HG03159 (cell line): ENCODE results near the gene CLMN.

Source experiments
- ATAC-seq: cut with Tn5 transposase; IDR thresholded peaks from one replicate; pipeline ENCODE4 v1.9.1; 2021; ENCODE audit warnings: mild to moderate bottlenecking, moderate library complexity; ENCODE audit not compliant: unreplicated experiment

CLMN gene

GRCh38 chr14:95245334-95245733, 74.4 kb downstream of the CLMN start:
- ATAC-seq: no peak

- no peak for ATAC-seq
Measured at GRCh38 chr14:95244587-95244986, 75.1 kb downstream of the CLMN start.

GRCh38 chr14:95242870-95243269, 76.8 kb downstream of the CLMN start:
- ATAC-seq: no peak

- ATAC-seq: no peak
Measured at GRCh38 chr14:95240859-95241813, 78.6 kb downstream of the CLMN start.

- ATAC-seq: no peak
Measured at GRCh38 chr14:95238487-95239298, 81.0 kb downstream of the CLMN start.

- ATAC-seq: no peak
Measured at GRCh38 chr14:95237958-95238340, 81.8 kb downstream of the CLMN start.

- ATAC-seq: no peak
Measured at GRCh38 chr14:95237121-95237957, 82.4 kb downstream of the CLMN start.

- no peak for ATAC-seq
Measured at GRCh38 chr14:95236221-95236620, 83.5 kb downstream of the CLMN start.

- ATAC-seq: no peak
Measured at GRCh38 chr14:95235767-95236166, 83.9 kb downstream of the CLMN start.

GRCh38 chr14:95235351-95235750, 84.4 kb downstream of the CLMN start:
- no peak for ATAC-seq

- ATAC-seq: no peak
Measured at GRCh38 chr14:95234426-95234825, 85.3 kb downstream of the CLMN start.

- ATAC-seq: peak; percentile 89
Measured at GRCh38 chr14:95233702-95234241, 85.9 kb downstream of the CLMN start.

GRCh38 chr14:95232894-95233584, 86.7 kb downstream of the CLMN start:
- ATAC-seq: no peak

- no peak for ATAC-seq
Measured at GRCh38 chr14:95231966-95232633, 87.6 kb downstream of the CLMN start.

GRCh38 chr14:95229749-95230148, 90.0 kb downstream of the CLMN start:
- ATAC-seq: no peak

GRCh38 chr14:95228240-95228639, 91.5 kb downstream of the CLMN start:
- ATAC-seq: no peak

- no peak for ATAC-seq
Measured at GRCh38 chr14:95227279-95227860, 92.3 kb downstream of the CLMN start.

GRCh38 chr14:95226801-95227200, 92.9 kb downstream of the CLMN start:
- no peak for ATAC-seq

GRCh38 chr14:95225251-95225887, 94.3 kb downstream of the CLMN start:
- ATAC-seq: no peak
